H9 (cell line): ENCODE results near the gene FANCI. TPM values are rescaled to one million over a fixed set of nuclear protein-coding genes. Genes with fewer than 3 reads are reported as not detected.
"Not testable (repeated sequence)": the region's sequence is repeated elsewhere in the genome, so short reads cannot be mapped to it uniquely, and the experiment has no call there.

Source experiments
- DNase-seq: peaks from one replicate; pipeline ENCODE4 v3.0.0-alpha.2; 2017
- H2AFZ ChIP-seq: one replicate; pipeline ENCODE4 v1.6.1; 2013; ENCODE audit warnings: mild to moderate bottlenecking, low read length, control low read depth, moderate library complexity
- H2AK5ac ChIP-seq: 2 replicates; pipeline ENCODE4 v1.6.1; 2013; ENCODE audit warnings: low read length, control low read depth, mixed read lengths; ENCODE audit not compliant: insufficient read length
- H2BK120ac ChIP-seq: one replicate; pipeline ENCODE4 v1.6.1; 2013; ENCODE audit warnings: low read depth, mild to moderate bottlenecking, low read length, control low read depth, inconsistent platforms; ENCODE audit not compliant: poor library complexity, severe bottlenecking
- H2BK12ac ChIP-seq: 2 replicates; pipeline ENCODE4 v1.6.1; 2013; ENCODE audit warnings: low read length, control low read depth, mixed read lengths, low read depth; ENCODE audit not compliant: insufficient read length
- H2BK15ac ChIP-seq: 2 replicates; pipeline ENCODE4 v1.6.1; 2013; ENCODE audit warnings: low read depth, low read length, control low read depth
- H2BK20ac ChIP-seq: one replicate; pipeline ENCODE4 v1.6.1; 2013; ENCODE audit warnings: low read depth, mild to moderate bottlenecking, low read length, control low read depth, inconsistent platforms; ENCODE audit not compliant: poor library complexity, severe bottlenecking
- H2BK5ac ChIP-seq: 2 replicates; pipeline ENCODE4 v1.6.1; 2013; ENCODE audit warnings: low read length, control low read depth, mixed read lengths; ENCODE audit not compliant: insufficient read length
- H3K14ac ChIP-seq: 2 replicates; pipeline ENCODE4 v1.6.1; 2013; ENCODE audit warnings: low read length, control low read depth; ENCODE audit not compliant: insufficient read depth
- H3K18ac ChIP-seq: 2 replicates; pipeline ENCODE4 v1.6.1; 2013; ENCODE audit warnings: low read depth, mild to moderate bottlenecking, mixed read lengths, low read length, control low read depth; ENCODE audit not compliant: insufficient read length
- H3K23ac ChIP-seq: 2 replicates; pipeline ENCODE4 v1.6.1; 2013; ENCODE audit warnings: low read length, control low read depth, mixed read lengths, low read depth; ENCODE audit not compliant: insufficient read length
- H3K23me2 ChIP-seq: 2 replicates; pipeline ENCODE4 v1.6.1; 2013; ENCODE audit warnings: low read depth, mild to moderate bottlenecking, mixed read lengths, low read length, control low read depth; ENCODE audit not compliant: insufficient read length, poor library complexity, severe bottlenecking
- H3K27ac ChIP-seq: 2 replicates; pipeline ENCODE4 v1.5.1; 2013; ENCODE audit warnings: low read length, control low read depth, mixed read lengths, low read depth; ENCODE audit not compliant: insufficient read length
- H3K27me3 ChIP-seq: 2 replicates; pipeline ENCODE4 v1.6.1; 2013; ENCODE audit warnings: low read length, control low read depth, inconsistent platforms; ENCODE audit not compliant: insufficient read depth
- H3K4ac ChIP-seq: 2 replicates; pipeline ENCODE4 v1.6.1; 2013; ENCODE audit warnings: low read depth, mild to moderate bottlenecking, control low read depth, inconsistent platforms, low read length, moderate library complexity
- H3K4me1 ChIP-seq: 2 replicates; pipeline ENCODE4 v1.6.1; 2013; ENCODE audit warnings: low read length, control low read depth, inconsistent platforms; ENCODE audit not compliant: insufficient read depth
- H3K4me2 ChIP-seq: 2 replicates; pipeline ENCODE4 v1.6.1; 2013; ENCODE audit warnings: low read length, control low read depth, mixed read lengths; ENCODE audit not compliant: insufficient read length, insufficient read depth
- H3K56ac ChIP-seq: 2 replicates; pipeline ENCODE4 v1.6.1; 2013; ENCODE audit warnings: low read depth, mild to moderate bottlenecking, mixed read lengths, low read length, control low read depth; ENCODE audit not compliant: insufficient read length
- H3K79me1 ChIP-seq: 2 replicates; pipeline ENCODE4 v1.6.1; 2013; ENCODE audit warnings: low read depth, mild to moderate bottlenecking, moderate library complexity, low read length, control low read depth, inconsistent platforms; ENCODE audit not compliant: insufficient read depth, poor library complexity, severe bottlenecking
- H3K79me2 ChIP-seq: 2 replicates; pipeline ENCODE4 v1.6.1; 2013; ENCODE audit warnings: low read length, control low read depth, inconsistent platforms; ENCODE audit not compliant: insufficient read depth
- H3K9ac ChIP-seq: 2 replicates; pipeline ENCODE4 v1.6.1; 2013; ENCODE audit warnings: low read length, control low read depth, mixed read lengths; ENCODE audit not compliant: insufficient read length; ENCODE audit errors: extremely low read depth
- H3K9me3 ChIP-seq: one replicate; pipeline ENCODE4 v1.6.1; 2013; ENCODE audit warnings: low read depth, low read length, inconsistent platforms; ENCODE audit not compliant: control insufficient read depth
- H3T11ph ChIP-seq: one replicate; pipeline ENCODE4 v1.6.1; 2013; ENCODE audit warnings: mild to moderate bottlenecking, low read length, control low read depth, inconsistent platforms
- H4K20me1 ChIP-seq: one replicate; pipeline ENCODE4 v1.6.1; 2013; ENCODE audit not compliant: control insufficient read depth, insufficient read length, insufficient read depth
- H4K5ac ChIP-seq: 2 replicates; pipeline ENCODE4 v1.6.1; 2013; ENCODE audit warnings: low read depth, mild to moderate bottlenecking, mixed read lengths, low read length, control low read depth; ENCODE audit not compliant: insufficient read length
- H4K8ac ChIP-seq: replicated peaks from 2 replicates; pipeline ENCODE4 v1.6.1; 2013; ENCODE audit warnings: low read length, control low read depth, mixed read lengths, low read depth; ENCODE audit not compliant: insufficient read length
- H4K91ac ChIP-seq: 2 replicates; pipeline ENCODE4 v1.6.1; 2013; ENCODE audit warnings: low read depth, mild to moderate bottlenecking, moderate library complexity, mixed read lengths, low read length, control low read depth; ENCODE audit not compliant: insufficient read length
- H3K27ac Mint-ChIP-seq, 3 experiments: 2 replicates in 2 of 3; 3 replicates in 1 of 3; pipeline ENCODE4 v1.8.0; 2020 to 2021; ENCODE audit warnings: mixed read lengths in 3 of 3, mild to moderate bottlenecking in 1 of 3, moderate library complexity in 1 of 3
- H3K27me3 Mint-ChIP-seq: 2 replicates; pipeline ENCODE4 v1.8.0; 2021; ENCODE audit warnings: low read depth, mild to moderate bottlenecking, moderate library complexity, mixed read lengths
- H3K36me3 Mint-ChIP-seq, 3 experiments: 2 replicates in 2 of 3; 3 replicates in 1 of 3; pipeline ENCODE4 v1.8.0; 2020 to 2021; ENCODE audit warnings: low read depth in 3 of 3, mixed read lengths in 3 of 3; ENCODE audit not compliant: insufficient read depth in 1 of 3
- H3K4me1 Mint-ChIP-seq, 2 experiments: 2 replicates each; pipeline ENCODE4 v1.8.0; 2020; ENCODE audit warnings: mixed read lengths in 2 of 2
- H3K4me3 Mint-ChIP-seq, 2 experiments: 2 replicates in 1 of 2; 3 replicates in 1 of 2; pipeline ENCODE4 v1.8.0; 2020 to 2021; ENCODE audit warnings: mild to moderate bottlenecking in 2 of 2, mixed read lengths in 2 of 2, moderate library complexity in 1 of 2
- H3K9me3 Mint-ChIP-seq, 2 experiments: 2 replicates in 1 of 2; 3 replicates in 1 of 2; pipeline ENCODE4 v1.8.0; 2020; ENCODE audit warnings: mild to moderate bottlenecking in 2 of 2, mixed read lengths in 2 of 2, moderate library complexity in 1 of 2
- WGBS: extraction: QIAGEN DNeasy Blood & Tissue Kit; methylation state at CpG from one replicate; pipeline ENCODE4 v1.1.7; 2013; ENCODE audit warnings: missing lambda C conversion rate, low lambda C conversion rate, mixed read lengths; ENCODE audit not compliant: insufficient read length; ENCODE audit errors: extremely low coverage; 5-methylcytosine and 5-hydroxymethylcytosine counted together
- total RNA-seq: library from RNA; stranded (reverse); gene quantifications from 2 replicates; pipeline ENCODE4 v1.2.1, GENCODE V29; 2021
- TF ChIP-seq, protein P1 (sequence below): fragments of 200-600 bp; sonication (generic); conservative IDR thresholded peaks from 3 replicates; pipeline ENCODE4 v1.8.0; 2021; ENCODE audit warnings: antibody characterized with exemption, mild to moderate bottlenecking

FANCI gene
- total RNA-seq, 1 experiment from 2014 or later, result 106 TPM

DNA sequence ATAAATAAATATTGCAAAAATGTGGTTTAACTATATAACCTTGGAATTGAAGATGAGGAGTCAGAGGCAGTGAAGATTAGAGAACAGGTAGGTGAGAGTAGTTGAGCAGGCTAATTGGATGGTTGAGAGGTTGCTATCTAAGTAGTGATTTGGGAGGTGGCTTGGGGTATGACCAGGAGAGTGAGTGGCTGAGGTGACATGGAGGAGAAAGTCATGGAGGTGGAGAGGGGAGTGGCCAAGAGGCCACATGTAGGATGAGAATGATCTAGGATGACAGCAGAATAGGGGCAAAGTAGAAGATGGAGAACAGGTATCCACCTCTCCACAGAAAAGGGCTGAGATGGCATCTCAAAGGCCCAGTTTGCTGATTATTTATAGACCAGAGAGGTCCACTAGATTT is 11.9 kb upstream of the FANCI start:
- no peak overlapping the region for H3K14ac ChIP-seq
- H3K27me3 Mint-ChIP-seq, result peaks cover 28% of the 10 kb centered on the region
- no peak for DNase-seq
- peaks cover 2% of the 10 kb centered on the region in 2 experiments; a peak in 2 of 5 replicates for H3K9me3 Mint-ChIP-seq
- H3K4ac ChIP-seq, result no peak overlapping the region
- TF ChIP-seq, protein P1, sequence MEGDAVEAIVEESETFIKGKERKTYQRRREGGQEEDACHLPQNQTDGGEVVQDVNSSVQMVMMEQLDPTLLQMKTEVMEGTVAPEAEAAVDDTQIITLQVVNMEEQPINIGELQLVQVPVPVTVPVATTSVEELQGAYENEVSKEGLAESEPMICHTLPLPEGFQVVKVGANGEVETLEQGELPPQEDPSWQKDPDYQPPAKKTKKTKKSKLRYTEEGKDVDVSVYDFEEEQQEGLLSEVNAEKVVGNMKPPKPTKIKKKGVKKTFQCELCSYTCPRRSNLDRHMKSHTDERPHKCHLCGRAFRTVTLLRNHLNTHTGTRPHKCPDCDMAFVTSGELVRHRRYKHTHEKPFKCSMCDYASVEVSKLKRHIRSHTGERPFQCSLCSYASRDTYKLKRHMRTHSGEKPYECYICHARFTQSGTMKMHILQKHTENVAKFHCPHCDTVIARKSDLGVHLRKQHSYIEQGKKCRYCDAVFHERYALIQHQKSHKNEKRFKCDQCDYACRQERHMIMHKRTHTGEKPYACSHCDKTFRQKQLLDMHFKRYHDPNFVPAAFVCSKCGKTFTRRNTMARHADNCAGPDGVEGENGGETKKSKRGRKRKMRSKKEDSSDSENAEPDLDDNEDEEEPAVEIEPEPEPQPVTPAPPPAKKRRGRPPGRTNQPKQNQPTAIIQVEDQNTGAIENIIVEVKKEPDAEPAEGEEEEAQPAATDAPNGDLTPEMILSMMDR, result no peak
- H2BK20ac ChIP-seq, result no peak overlapping the region
- no peak overlapping the region for H2BK5ac ChIP-seq
- H4K5ac ChIP-seq, result no peak overlapping the region
- H3K4me3 Mint-ChIP-seq, result no peak overlapping the region
- no peak overlapping the region for H2BK15ac ChIP-seq
- no peaks in the 10 kb centered on the region for H3K9me3 ChIP-seq
- H2BK120ac ChIP-seq, result no peak overlapping the region
- no peak overlapping the region for H3K18ac ChIP-seq
- no peak overlapping the region for H3K56ac ChIP-seq
- H2AFZ ChIP-seq, result no peak overlapping the region
- H3T11ph ChIP-seq, result no peak overlapping the region
- no peak overlapping the region for H4K91ac ChIP-seq
- no peak overlapping the region for H2AK5ac ChIP-seq
- no peak overlapping the region for H3K9ac ChIP-seq
- H3K4me1 Mint-ChIP-seq, result peaks cover 4 to 16% of the 10 kb centered on the region in 2 experiments
- H3K36me3 Mint-ChIP-seq, result no peaks in the 10 kb centered on the region; a peak in 1 of 7 replicates
- no peak overlapping the region for H3K4me2 ChIP-seq
- no peaks in the 10 kb centered on the region for H3K23me2 ChIP-seq
- no peaks in the 10 kb centered on the region; the same call in 1 of the 2 replicates for H3K4me1 ChIP-seq
- no peaks in the 10 kb centered on the region for H3K79me2 ChIP-seq
- no peak overlapping the region for H2BK12ac ChIP-seq
- no peaks in the 10 kb centered on the region for H3K79me1 ChIP-seq
- H4K8ac ChIP-seq, result no peak overlapping the region
- H3K27ac Mint-ChIP-seq, result no peak overlapping the region; a peak in 2 of 7 replicates
- no peaks in the 10 kb centered on the region for H3K27me3 ChIP-seq
- no peak overlapping the region for H3K23ac ChIP-seq
- no peak overlapping the region for H3K27ac ChIP-seq
- no peaks in the 10 kb centered on the region for H4K20me1 ChIP-seq

DNA sequence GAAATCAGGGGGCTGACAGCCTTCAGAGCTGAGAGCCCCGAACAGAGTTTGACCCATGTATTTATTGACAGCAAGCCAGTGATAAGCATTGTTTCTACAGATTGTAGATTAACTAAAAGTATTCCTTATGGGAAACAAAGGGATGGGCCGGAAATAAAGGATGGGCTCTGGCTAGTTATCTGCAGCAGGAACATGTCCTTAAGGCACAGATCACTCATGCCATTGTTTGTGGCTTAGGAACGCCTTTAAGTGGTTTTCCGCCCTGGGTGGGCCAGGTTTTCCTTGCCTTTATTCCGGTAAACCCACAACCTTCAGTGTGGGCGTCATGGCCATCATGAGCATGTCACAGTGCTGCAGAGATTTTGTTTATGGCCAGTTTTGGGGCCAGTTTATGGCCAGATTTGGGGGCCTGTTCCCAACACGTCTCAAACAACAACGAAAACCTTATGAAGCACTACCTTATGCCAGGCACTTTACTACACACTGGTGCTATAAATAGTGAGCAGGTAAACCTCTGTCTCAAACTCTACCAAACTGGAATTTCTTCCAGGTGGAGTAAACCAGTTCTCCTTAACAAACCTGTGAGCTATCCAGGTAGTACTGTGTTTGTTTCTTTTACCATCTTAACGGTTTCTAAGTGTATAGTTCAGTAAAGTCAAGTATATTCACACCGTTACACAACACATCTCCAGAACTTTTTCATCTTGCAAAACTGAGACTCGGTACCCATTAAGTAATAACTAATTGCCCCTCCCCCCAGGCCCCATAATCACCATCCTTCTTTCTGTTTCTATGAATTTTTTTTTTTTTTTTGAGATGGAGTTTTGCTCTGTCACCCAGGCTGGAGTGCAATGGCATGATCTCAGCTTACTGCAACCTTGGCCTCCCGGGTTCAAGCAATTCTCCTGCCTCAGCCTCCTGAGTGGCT is 3.6 kb upstream of the FANCI start:
- not testable (repeated sequence) for H3K9me3 ChIP-seq, H3K27ac ChIP-seq, H4K5ac ChIP-seq, H4K8ac ChIP-seq, H3K9ac ChIP-seq, H3K56ac ChIP-seq, H3K14ac ChIP-seq, H4K91ac ChIP-seq, H3K23ac ChIP-seq, H3K27me3 ChIP-seq, H3T11ph ChIP-seq, H2BK120ac ChIP-seq, H3K27ac Mint-ChIP-seq, H3K4me3 Mint-ChIP-seq, H3K79me2 ChIP-seq, H2BK20ac ChIP-seq, H2AFZ ChIP-seq, H2BK12ac ChIP-seq, H3K4me1 ChIP-seq, H2AK5ac ChIP-seq, H4K20me1 ChIP-seq, H3K18ac ChIP-seq, H3K4me2 ChIP-seq, H2BK5ac ChIP-seq, H3K36me3 Mint-ChIP-seq, H3K4ac ChIP-seq, H3K79me1 ChIP-seq, DNase-seq, H2BK15ac ChIP-seq
- H3K23me2 ChIP-seq, result peaks cover 17% of the 10 kb centered on the region
- H3K9me3 Mint-ChIP-seq, result peaks cover 8 to 13% of the 10 kb centered on the region in 2 experiments
- H3K4me1 Mint-ChIP-seq, result peaks cover 14 to 16% of the 10 kb centered on the region in 2 experiments
- no CpG with 5 or more reads among the region's 12 CpGs for WGBS
- peaks cover 26% of the 10 kb centered on the region for H3K27me3 Mint-ChIP-seq
